Measurements from ENCODE around the gene WDR7.

Gene WDR7

GRCh38 chr18:57003342-57003741, 352.2 kb downstream of the WDR7 start:
- peaks cover 16% of the 10 kb centered on the region for H3K4me1 Mint-ChIP-seq
- no peak overlapping the region for H3K27ac Mint-ChIP-seq
- no peaks in the 10 kb centered on the region for H3K9me3 Mint-ChIP-seq
- H3K4me3 Mint-ChIP-seq = no peak overlapping the region
- H3K36me3 Mint-ChIP-seq = peaks cover 7% of the 10 kb centered on the region
- no peaks in the 10 kb centered on the region for H3K27me3 Mint-ChIP-seq
- ATAC-seq = no peak

GRCh38 chr18:57004366-57005121, 353.4 kb downstream of the WDR7 start:
- peaks cover 13% of the 10 kb centered on the region for H3K36me3 Mint-ChIP-seq
- H3K27ac Mint-ChIP-seq = peak overlapping the region; percentile 10
- peak; percentile 84 for ATAC-seq
- peaks cover 16% of the 10 kb centered on the region for H3K4me1 Mint-ChIP-seq
- H3K4me3 Mint-ChIP-seq = no peak overlapping the region
- H3K9me3 Mint-ChIP-seq = no peaks in the 10 kb centered on the region
- H3K27me3 Mint-ChIP-seq = no peaks in the 10 kb centered on the region

- no peaks in the 10 kb centered on the region for H3K27me3 Mint-ChIP-seq
Observed at GRCh38 chr18:57008001-57008686, 357.0 kb downstream of the WDR7 start.

GRCh38 chr18:57009844-57010243, 358.7 kb downstream of the WDR7 start:
- peaks cover 7% of the 10 kb centered on the region for H3K4me1 Mint-ChIP-seq
- peaks cover 18% of the 10 kb centered on the region for H3K36me3 Mint-ChIP-seq
- H3K27ac Mint-ChIP-seq = no peak overlapping the region
- no peak for ATAC-seq
- no peak overlapping the region for H3K4me3 Mint-ChIP-seq
- no peaks in the 10 kb centered on the region for H3K27me3 Mint-ChIP-seq
- no peaks in the 10 kb centered on the region for H3K9me3 Mint-ChIP-seq

More at GRCh38 chr18:57008001-57008686, 357.0 kb downstream of the WDR7 start:
- H3K36me3 Mint-ChIP-seq = peaks cover 18% of the 10 kb centered on the region
- H3K9me3 Mint-ChIP-seq = no peaks in the 10 kb centered on the region
- H3K27ac Mint-ChIP-seq = no peak overlapping the region
- H3K4me3 Mint-ChIP-seq = no peak overlapping the region
- peaks cover 16% of the 10 kb centered on the region for H3K4me1 Mint-ChIP-seq
- no peak for ATAC-seq

DNA sequence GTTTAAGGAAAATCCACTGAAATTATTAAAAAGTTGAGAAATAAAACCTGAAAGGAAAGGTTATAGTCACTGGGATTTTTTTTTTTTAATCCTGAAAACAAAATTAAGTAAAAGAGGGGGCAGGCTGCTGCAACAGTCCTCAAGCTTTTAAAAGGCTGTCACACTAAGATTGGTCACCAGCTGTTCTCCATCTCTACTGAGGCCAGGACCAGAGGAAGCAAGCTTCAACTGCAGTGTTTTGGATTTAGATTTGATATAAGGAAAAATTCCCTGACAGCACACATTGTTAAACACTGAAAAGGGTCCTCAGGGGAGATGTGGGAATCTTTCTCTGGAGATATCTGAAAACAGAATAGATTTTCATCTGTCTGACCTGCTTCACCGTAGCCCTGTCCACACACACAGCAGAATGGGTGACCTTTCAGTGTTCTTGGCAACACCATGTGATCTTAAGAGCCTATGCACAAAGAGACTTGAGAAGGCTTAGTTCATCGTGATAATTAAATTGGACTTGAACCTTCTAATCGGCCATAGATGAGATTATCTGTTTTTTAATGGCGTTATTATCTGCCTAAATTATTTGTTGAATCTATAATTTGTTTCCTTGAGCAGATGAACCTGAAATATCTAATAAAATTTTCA, 363.7 kb downstream of the WDR7 start:
- H3K27me3 Mint-ChIP-seq = no peaks in the 10 kb centered on the region

GRCh38 chr18:57015451-57015850, 364.3 kb downstream of the WDR7 start:
- Mint-ChIP-seq H3K9me3 (no peaks in the 10 kb centered on the region), H3K27ac (no peak overlapping the region), H3K36me3 (peaks cover 2% of the 10 kb centered on the region), H3K4me3 (no peak overlapping the region), H3K27me3 (no peaks in the 10 kb centered on the region), H3K4me1 (peaks cover 16% of the 10 kb centered on the region)
- no peak for ATAC-seq

More for the DNA sequence above, 363.7 kb downstream of the WDR7 start:
- Mint-ChIP-seq H3K4me3 (no peak overlapping the region), H3K36me3 (peaks cover 2% of the 10 kb centered on the region), H3K9me3 (no peaks in the 10 kb centered on the region), H3K4me1 (peaks cover 16% of the 10 kb centered on the region), H3K27ac (no peak overlapping the region)
- no peak for ATAC-seq

DNA sequence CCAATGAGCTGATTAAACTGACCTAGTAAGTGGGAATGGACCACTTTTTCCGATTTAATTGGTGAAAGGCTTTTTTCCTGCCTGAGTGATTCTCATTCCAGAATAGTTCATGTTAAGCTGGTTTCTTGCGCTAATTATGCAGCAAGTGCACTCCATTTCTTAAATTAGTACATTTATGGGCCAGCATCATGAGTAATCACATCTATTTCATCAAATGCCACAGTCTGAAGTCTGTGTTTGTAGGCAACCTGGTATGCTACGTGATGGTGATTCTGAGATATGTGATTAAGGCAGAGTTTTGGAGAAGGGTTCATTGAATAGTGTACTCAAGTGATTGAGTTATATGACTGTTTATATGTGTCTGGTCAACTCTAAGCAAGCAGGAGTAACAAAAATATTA, 367.7 kb downstream of the WDR7 start:
- H3K4me1 Mint-ChIP-seq = peaks cover 35% of the 10 kb centered on the region
- no peak for ATAC-seq
- no peak overlapping the region for H3K27ac Mint-ChIP-seq
- H3K9me3 Mint-ChIP-seq = no peaks in the 10 kb centered on the region
- H3K4me3 Mint-ChIP-seq = no peak overlapping the region
- no peaks in the 10 kb centered on the region for H3K27me3 Mint-ChIP-seq
- H3K36me3 Mint-ChIP-seq = peaks cover 32% of the 10 kb centered on the region

GRCh38 chr18:57022716-57023115, 371.6 kb downstream of the WDR7 start:
- H3K4me1 Mint-ChIP-seq = peaks cover 26% of the 10 kb centered on the region
- H3K36me3 Mint-ChIP-seq = peaks cover 53% of the 10 kb centered on the region

DNA sequence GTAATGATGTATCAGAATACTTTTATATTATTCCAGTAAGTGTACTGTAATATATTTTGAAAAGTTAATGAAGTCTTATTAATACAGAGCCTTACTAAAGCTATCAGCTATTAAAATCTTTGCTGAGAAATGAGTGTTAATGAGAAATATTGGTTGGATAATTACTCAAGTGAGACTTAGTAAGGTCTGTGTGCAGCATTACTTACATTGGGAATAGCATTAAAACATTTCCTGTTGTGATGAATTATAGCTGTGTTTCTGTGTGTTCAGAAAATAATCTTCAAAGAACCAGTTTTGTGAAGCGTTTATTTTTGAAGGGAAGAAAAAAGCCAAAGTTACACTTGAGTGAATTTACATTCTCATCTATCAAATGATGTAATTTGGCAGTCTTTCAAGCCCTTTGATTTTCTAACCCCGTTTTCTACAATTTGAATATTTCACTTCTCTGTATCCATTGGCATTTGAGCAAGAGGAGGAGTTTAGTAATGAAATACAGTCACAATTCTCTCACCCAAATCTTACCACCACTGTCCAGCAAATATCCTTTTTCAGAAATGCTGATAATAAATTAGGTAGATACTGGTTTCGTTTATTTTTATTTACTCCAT, 372.2 kb downstream of the WDR7 start:
- peaks cover 58% of the 10 kb centered on the region for H3K36me3 Mint-ChIP-seq
- no peak overlapping the region for H3K4me3 Mint-ChIP-seq
- peaks cover 22% of the 10 kb centered on the region for H3K4me1 Mint-ChIP-seq
- H3K27me3 Mint-ChIP-seq = no peaks in the 10 kb centered on the region
- no peaks in the 10 kb centered on the region for H3K9me3 Mint-ChIP-seq
- ATAC-seq = peak; percentile 53
- no peak overlapping the region for H3K27ac Mint-ChIP-seq

More at GRCh38 chr18:57022716-57023115, 371.6 kb downstream of the WDR7 start:
- H3K4me3 Mint-ChIP-seq = no peak overlapping the region
- H3K9me3 Mint-ChIP-seq = no peaks in the 10 kb centered on the region
- ATAC-seq = no peak
- H3K27ac Mint-ChIP-seq = no peak overlapping the region
- H3K27me3 Mint-ChIP-seq = no peaks in the 10 kb centered on the region

- no peaks in the 10 kb centered on the region for H3K9me3 Mint-ChIP-seq
Observed at GRCh38 chr18:57025540-57025939, 374.4 kb downstream of the WDR7 start.

GRCh38 chr18:57026316-57026715, 375.2 kb downstream of the WDR7 start:
- H3K4me3 Mint-ChIP-seq = no peak overlapping the region
- peaks cover 66% of the 10 kb centered on the region for H3K36me3 Mint-ChIP-seq
- no peaks in the 10 kb centered on the region for H3K27me3 Mint-ChIP-seq
- H3K9me3 Mint-ChIP-seq = no peaks in the 10 kb centered on the region
- no peak overlapping the region for H3K27ac Mint-ChIP-seq
- ATAC-seq = no peak
- H3K4me1 Mint-ChIP-seq = peaks cover 15% of the 10 kb centered on the region

More at GRCh38 chr18:57025540-57025939, 374.4 kb downstream of the WDR7 start:
- peaks cover 72% of the 10 kb centered on the region for H3K36me3 Mint-ChIP-seq
- H3K4me1 Mint-ChIP-seq = peaks cover 22% of the 10 kb centered on the region
- no peak overlapping the region for H3K4me3 Mint-ChIP-seq
- ATAC-seq = no peak
- H3K27me3 Mint-ChIP-seq = no peaks in the 10 kb centered on the region
- no peak overlapping the region for H3K27ac Mint-ChIP-seq

DNA sequence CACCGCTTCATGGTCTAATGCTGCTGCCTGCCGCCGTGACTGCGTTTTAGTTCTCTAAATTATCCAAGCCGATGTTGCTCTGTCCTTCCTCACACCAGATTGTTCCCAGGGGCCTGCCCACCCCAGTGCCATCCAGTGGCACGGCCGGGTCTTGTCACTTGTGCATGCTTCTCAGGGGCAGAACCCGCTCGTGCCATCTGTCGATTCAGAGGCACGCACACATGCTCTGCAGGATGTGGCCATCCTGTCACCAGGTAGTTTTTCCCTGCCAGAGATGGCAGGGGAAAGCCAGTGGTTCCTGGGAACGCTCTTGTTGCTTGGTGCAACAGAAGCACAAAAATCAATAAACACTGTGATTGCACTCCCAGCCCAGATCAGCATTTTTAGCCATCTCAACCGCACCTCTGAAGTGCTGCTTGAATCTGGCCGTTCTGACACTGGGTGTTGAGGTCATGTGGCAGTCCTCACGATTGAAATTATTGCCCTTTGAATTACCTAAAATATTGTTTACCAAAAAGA, 376.1 kb downstream of the WDR7 start:
- H3K4me1 Mint-ChIP-seq = peaks cover 15% of the 10 kb centered on the region
- no peak overlapping the region for H3K27ac Mint-ChIP-seq
- H3K36me3 Mint-ChIP-seq = peaks cover 62% of the 10 kb centered on the region
- H3K9me3 Mint-ChIP-seq = no peaks in the 10 kb centered on the region
- no peak overlapping the region for H3K4me3 Mint-ChIP-seq
- no peaks in the 10 kb centered on the region for H3K27me3 Mint-ChIP-seq
- ATAC-seq = no peak

GRCh38 chr18:57029761-57030160, 378.6 kb downstream of the WDR7 start:
- no peak overlapping the region for H3K27ac Mint-ChIP-seq

GRCh38 chr18:57030417-57030816, 379.3 kb downstream of the WDR7 start:
- Mint-ChIP-seq H3K4me3 (no peak overlapping the region), H3K36me3 (peaks cover 49% of the 10 kb centered on the region), H3K27ac (no peak overlapping the region), H3K4me1 (no peaks in the 10 kb centered on the region), H3K9me3 (no peaks in the 10 kb centered on the region), H3K27me3 (no peaks in the 10 kb centered on the region)
- no peak for ATAC-seq

More at GRCh38 chr18:57029761-57030160, 378.6 kb downstream of the WDR7 start:
- ATAC-seq = no peak
- Mint-ChIP-seq H3K4me3 (no peak overlapping the region), H3K9me3 (no peaks in the 10 kb centered on the region), H3K36me3 (peaks cover 51% of the 10 kb centered on the region), H3K27me3 (no peaks in the 10 kb centered on the region), H3K4me1 (no peaks in the 10 kb centered on the region)

- no peak overlapping the region for H3K4me3 Mint-ChIP-seq
- no peak overlapping the region for H3K27ac Mint-ChIP-seq
- no peaks in the 10 kb centered on the region for H3K4me1 Mint-ChIP-seq
- H3K9me3 Mint-ChIP-seq = no peaks in the 10 kb centered on the region
- no peak for ATAC-seq
- no peaks in the 10 kb centered on the region for H3K27me3 Mint-ChIP-seq
- H3K36me3 Mint-ChIP-seq = peaks cover 9% of the 10 kb centered on the region
Observed at GRCh38 chr18:57035590-57035989, 384.4 kb downstream of the WDR7 start.

All from stimulated activated memory B cell treated with anti-CD40 and anti-IgM and Interleukin-4, amounts not matched to agents 10 μg/mL and 1 μg/mL and 100 μg/mL, for 72 hours (primary cell).